ENCODE data around the gene PIP5KL1. TPM values are rescaled to one million over a fixed set of nuclear protein-coding genes. Genes with fewer than 3 reads are reported as not detected.

The PIP5KL1 gene
- total RNA-seq, 1 experiment from 2014 or later = 0.94 TPM

- H3K4me3 ChIP-seq (ENCODE audit: insufficient read depth, low read depth, low read length) = 0 out of 2 replicates have a peak overlapping the region, but pooled peaks have one; percentile 2
- peak; percentile 97 for DNase-seq
Measured at GRCh38 chr9:127921557-127922120, 8.9 kb downstream of the PIP5KL1 start.

GRCh38 chr9:127920794-127921193, 9.8 kb downstream of the PIP5KL1 start:
- DNase-seq = no peak
- peaks cover 12% of the 10 kb centered on the region; the same call in 1 of the 2 replicates for H3K27me3 ChIP-seq (ENCODE audit: control insufficient read depth, insufficient read depth, low read length)

More at GRCh38 chr9:127921557-127922120, 8.9 kb downstream of the PIP5KL1 start:
- no peaks in the 10 kb centered on the region for H3K36me3 ChIP-seq (replicated peaks; ENCODE audit: control insufficient read depth, insufficient read depth, low read length)
- peaks cover 13% of the 10 kb centered on the region; the same call in 1 of the 2 replicates for H3K27me3 ChIP-seq (ENCODE audit: control insufficient read depth, insufficient read depth, low read length)

GRCh38 chr9:127919253-127919815, 11.2 kb downstream of the PIP5KL1 start:
- Histone ChIP-seq H3K4me3 (ENCODE audit: insufficient read depth, low read depth, low read length) (no peak overlapping the region), H3K36me3 (replicated peaks; ENCODE audit: control insufficient read depth, insufficient read depth, low read length) (no peaks in the 10 kb centered on the region), H3K27me3 (ENCODE audit: control insufficient read depth, insufficient read depth, low read length) (peaks cover 10% of the 10 kb centered on the region; the same call in 1 of the 2 replicates)
- DNase-seq = no peak

More at GRCh38 chr9:127920794-127921193, 9.8 kb downstream of the PIP5KL1 start:
- H3K4me3 ChIP-seq (ENCODE audit: insufficient read depth, low read depth, low read length) = no peak overlapping the region
- H3K36me3 ChIP-seq (replicated peaks; ENCODE audit: control insufficient read depth, insufficient read depth, low read length) = no peaks in the 10 kb centered on the region

GRCh38 chr9:127918183-127919107, 12.1 kb downstream of the PIP5KL1 start:
- H3K4me3 ChIP-seq (ENCODE audit: insufficient read depth, low read depth, low read length) = no peak overlapping the region
- H3K36me3 ChIP-seq (replicated peaks; ENCODE audit: control insufficient read depth, insufficient read depth, low read length) = no peaks in the 10 kb centered on the region
- DNase-seq = peak; percentile 80
- peaks cover 10% of the 10 kb centered on the region; the same call in 1 of the 2 replicates for H3K27me3 ChIP-seq (ENCODE audit: control insufficient read depth, insufficient read depth, low read length)

GRCh38 chr9:127917603-127918002, 13.0 kb downstream of the PIP5KL1 start:
- peaks cover 10% of the 10 kb centered on the region; the same call in 1 of the 2 replicates for H3K27me3 ChIP-seq (ENCODE audit: control insufficient read depth, insufficient read depth, low read length)
- no peak overlapping the region for H3K4me3 ChIP-seq (ENCODE audit: insufficient read depth, low read depth, low read length)
- no peaks in the 10 kb centered on the region; the same call in 1 of the 2 replicates for H3K36me3 ChIP-seq (replicated peaks; ENCODE audit: control insufficient read depth, insufficient read depth, low read length)

GRCh38 chr9:127916720-127917581, 13.6 kb downstream of the PIP5KL1 start, which contains the start of gene ST6GALNAC4:
ST6GALNAC4 (minus strand) TSS chr9:127917041; CDS start chr9:127916419, 622 bp downstream.
- Histone ChIP-seq H3K36me3 (replicated peaks; ENCODE audit: control insufficient read depth, insufficient read depth, low read length) (no peaks in the 10 kb centered on the region; the same call in 1 of the 2 replicates), H3K27me3 (ENCODE audit: control insufficient read depth, insufficient read depth, low read length) (peaks cover 10% of the 10 kb centered on the region; the same call in 1 of the 2 replicates), H3K4me3 (ENCODE audit: insufficient read depth, low read depth, low read length) (peak within 1 kb of the TSS; percentile 69)
- DNase-seq = peak; percentile 100

More at GRCh38 chr9:127917603-127918002, 13.0 kb downstream of the PIP5KL1 start:
- DNase-seq = no peak

- peak overlapping the region; percentile 69 for H3K4me3 ChIP-seq (ENCODE audit: insufficient read depth, low read depth, low read length)
- peaks cover 7% of the 10 kb centered on the region; the same call in 1 of the 2 replicates for H3K27me3 ChIP-seq (ENCODE audit: control insufficient read depth, insufficient read depth, low read length)
- DNase-seq = peak; percentile 65
- H3K36me3 ChIP-seq (replicated peaks; ENCODE audit: control insufficient read depth, insufficient read depth, low read length) = no peaks in the 10 kb centered on the region; the same call in 1 of the 2 replicates
Measured at GRCh38 chr9:127915801-127916719, 14.5 kb downstream of the PIP5KL1 start.

- peaks cover 1% of the 10 kb centered on the region; the same call in 1 of the 2 replicates for H3K36me3 ChIP-seq (replicated peaks; ENCODE audit: control insufficient read depth, insufficient read depth, low read length)
- no peak for DNase-seq
- no peak overlapping the region for H3K4me3 ChIP-seq (ENCODE audit: insufficient read depth, low read depth, low read length)
- peaks cover 7% of the 10 kb centered on the region; the same call in 1 of the 2 replicates for H3K27me3 ChIP-seq (ENCODE audit: control insufficient read depth, insufficient read depth, low read length)
Measured at GRCh38 chr9:127915325-127915752, 15.2 kb downstream of the PIP5KL1 start.

- peaks cover 7% of the 10 kb centered on the region; the same call in 1 of the 2 replicates for H3K27me3 ChIP-seq (ENCODE audit: control insufficient read depth, insufficient read depth, low read length)
- H3K4me3 ChIP-seq (ENCODE audit: insufficient read depth, low read depth, low read length) = no peak overlapping the region
- DNase-seq = no peak
- H3K36me3 ChIP-seq (replicated peaks; ENCODE audit: control insufficient read depth, insufficient read depth, low read length) = peaks cover 1% of the 10 kb centered on the region; the same call in 1 of the 2 replicates
Measured at GRCh38 chr9:127913682-127914081, 16.9 kb downstream of the PIP5KL1 start.

- no peak for DNase-seq
- peaks cover 5% of the 10 kb centered on the region; the same call in 1 of the 2 replicates for H3K27me3 ChIP-seq (ENCODE audit: control insufficient read depth, insufficient read depth, low read length)
- peaks cover 1% of the 10 kb centered on the region; the same call in 1 of the 2 replicates for H3K36me3 ChIP-seq (replicated peaks; ENCODE audit: control insufficient read depth, insufficient read depth, low read length)
- no peak overlapping the region for H3K4me3 ChIP-seq (ENCODE audit: insufficient read depth, low read depth, low read length)
Measured at GRCh38 chr9:127912882-127913281, 17.7 kb downstream of the PIP5KL1 start.

GRCh38 chr9:127912296-127912695, 18.3 kb downstream of the PIP5KL1 start:
- Histone ChIP-seq H3K36me3 (replicated peaks; ENCODE audit: control insufficient read depth, insufficient read depth, low read length) (peaks cover 1% of the 10 kb centered on the region; the same call in 1 of the 2 replicates), H3K4me3 (ENCODE audit: insufficient read depth, low read depth, low read length) (no peak overlapping the region), H3K27me3 (ENCODE audit: control insufficient read depth, insufficient read depth, low read length) (peaks cover 5% of the 10 kb centered on the region; the same call in 1 of the 2 replicates)
- no peak for DNase-seq

- no peaks in the 10 kb centered on the region for H3K27me3 ChIP-seq (ENCODE audit: control insufficient read depth, insufficient read depth, low read length)
- no peak overlapping the region for H3K4me3 ChIP-seq (ENCODE audit: insufficient read depth, low read depth, low read length)
- DNase-seq = no peak
- peaks cover 1% of the 10 kb centered on the region; the same call in 1 of the 2 replicates for H3K36me3 ChIP-seq (replicated peaks; ENCODE audit: control insufficient read depth, insufficient read depth, low read length)
Measured at GRCh38 chr9:127910613-127911205, 19.9 kb downstream of the PIP5KL1 start.
